MCF 10A (cell line): Measurements from ENCODE around the gene GRM2. TPM values are rescaled to one million over a fixed set of nuclear protein-coding genes. Genes with fewer than 3 reads are reported as not detected.

Experiments used
- BruUV-seq: library from RNA; stranded (reverse); fragments of 400-500 nt; replicated peaks from 2 replicates; lab custom pipeline; 2021; lab: Mats Ljungman, UMichigan
- CTCF ChIA-PET: fragments of 300-600 bp; sonication (Branson Sonifier 250); formaldehyde crosslinking; extraction: SDS; loops from one replicate; lab custom pipeline; 2021; ENCODE audit warnings: antibody characterized with exemption, inconsistent platforms; lab: Yijun Ruan, JAX
- POLR2A ChIA-PET: fragments of 300-600, 350-650 bp; sonication (Branson Sonifier 250); formaldehyde crosslinking; extraction: SDS; loops from one replicate; lab custom pipeline; 2020; ENCODE audit warnings: antibody characterized with exemption, inconsistent platforms; lab: Yijun Ruan, JAX
- DNase-seq: peaks from one replicate; pipeline ENCODE4 v3.0.0-alpha.2; 2018; ENCODE audit not compliant: unreplicated experiment
- H3K27ac Mint-ChIP-seq: one replicate; pipeline ENCODE4 v1.8.0; 2022; ENCODE audit warnings: mild to moderate bottlenecking, low read depth, mixed read lengths; ENCODE audit not compliant: unreplicated experiment
- H3K27me3 Mint-ChIP-seq: one replicate; pipeline ENCODE4 v1.8.0; 2022; ENCODE audit warnings: mixed read lengths; ENCODE audit not compliant: insufficient read depth, unreplicated experiment
- H3K36me3 Mint-ChIP-seq: one replicate; pipeline ENCODE4 v1.8.0; 2022; ENCODE audit warnings: mild to moderate bottlenecking, moderate library complexity, mixed read lengths; ENCODE audit not compliant: insufficient read depth, unreplicated experiment
- H3K4me1 Mint-ChIP-seq: one replicate; pipeline ENCODE4 v1.8.0; 2022; ENCODE audit warnings: mixed read lengths; ENCODE audit not compliant: insufficient read depth, unreplicated experiment
- H3K4me3 Mint-ChIP-seq: one replicate; pipeline ENCODE4 v1.8.0; 2022; ENCODE audit warnings: mild to moderate bottlenecking, moderate library complexity, mixed read lengths; ENCODE audit not compliant: unreplicated experiment
- H3K9me3 Mint-ChIP-seq: one replicate; pipeline ENCODE4 v1.8.0; 2022; ENCODE audit warnings: mixed read lengths; ENCODE audit not compliant: unreplicated experiment
- CTCF ChIP-seq: fragments of 200-600 bp; IDR thresholded peaks from one replicate; pipeline ENCODE4 v1.8.0; 2022; ENCODE audit warnings: antibody characterized with exemption, mild to moderate bottlenecking; ENCODE audit not compliant: unreplicated experiment
- intact Hi-C: fragments of 100-400 bp; cut with micrococcal nuclease; formaldehyde crosslinking; loops from 2 replicates; pipeline ENCODE4 v1.14.1; 2022
- total RNA-seq: library from RNA; stranded (reverse); gene quantifications from 2 replicates; pipeline ENCODE4 v1.2.3, GENCODE V29; 2022

The GRM2 gene
- total RNA-seq, 1 experiment from 2014 or later = 0.23 TPM

- intact Hi-C loops = no loop called here
- Mint-ChIP-seq H3K4me3 (no peak overlapping the region), H3K27ac (no peak overlapping the region), H3K4me1 (peaks cover 22% of the 10 kb centered on the region), H3K27me3 (no peaks in the 10 kb centered on the region), H3K9me3 (no peaks in the 10 kb centered on the region), H3K36me3 (peaks cover 57% of the 10 kb centered on the region)
- TF ChIP-seq CTCF = no peak
- POLR2A ChIA-PET = interaction anchor here (0.6 to 1.5 kb wide), 2 partner anchors 9 to 15 kb away, joined by 4 to 6 read pairs; no protein-coding TSS in a partner anchor
- CTCF ChIA-PET = interaction anchor here (0.6 to 1.3 kb wide), 2 partner anchors 17 to 30 kb away, joined by 3 to 5 read pairs; no protein-coding TSS in a partner anchor
- BruUV-seq = no TSS peak
- no peak for DNase-seq
Measured at GRCh38 chr3:51687431-51688205, 19.2 kb upstream of the GRM2 start.

DNA sequence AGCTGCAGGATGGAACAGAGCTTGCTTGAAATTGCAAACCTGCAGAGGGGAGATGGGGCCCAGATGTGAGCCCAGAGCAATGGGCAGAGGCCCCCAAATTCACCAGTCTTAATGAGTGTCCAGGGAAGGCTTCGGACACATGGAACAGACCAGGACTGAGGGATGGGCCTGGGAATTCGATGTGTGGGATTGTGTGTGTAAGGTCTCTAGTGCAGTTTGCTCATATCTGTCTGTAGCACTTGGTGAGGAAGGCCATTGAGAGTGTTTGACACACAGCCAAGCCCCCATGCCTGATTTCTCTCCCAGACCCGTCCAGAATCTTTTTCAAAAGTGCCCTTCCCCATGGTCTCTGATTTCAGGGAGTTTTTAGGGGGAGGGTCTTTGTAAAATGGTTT lies 18.7 kb upstream of the GRM2 start:
- DNase-seq = no peak
- Mint-ChIP-seq H3K27ac (no peak overlapping the region), H3K36me3 (peaks cover 60% of the 10 kb centered on the region), H3K9me3 (no peaks in the 10 kb centered on the region), H3K4me1 (peaks cover 22% of the 10 kb centered on the region), H3K4me3 (no peak overlapping the region), H3K27me3 (no peaks in the 10 kb centered on the region)
- no peak for TF ChIP-seq CTCF
- no TSS peak for BruUV-seq
- ChIA-PET POLR2A (interaction anchor here (0.6 kb wide), 1 partner anchor 9 kb away, joined by 6 read pairs; no protein-coding TSS in a partner anchor), CTCF (interaction anchor here (1.3 to 1.4 kb wide), 2 partner anchors 18 to 19 kb away, joined by 5 read pairs; no protein-coding TSS in a partner anchor)
- intact Hi-C loops = no loop called here

- intact Hi-C loops = no loop called here
- BruUV-seq = no TSS peak
Measured at GRCh38 chr3:51691021-51691420, 15.8 kb upstream of the GRM2 start.

More at GRCh38 chr3:51691021-51691420, 15.8 kb upstream of the GRM2 start:
- H3K4me1 Mint-ChIP-seq = peaks cover 12% of the 10 kb centered on the region
- TF ChIP-seq CTCF = no peak
- H3K36me3 Mint-ChIP-seq = peaks cover 60% of the 10 kb centered on the region
- no peaks in the 10 kb centered on the region for H3K27me3 Mint-ChIP-seq
- H3K9me3 Mint-ChIP-seq = no peaks in the 10 kb centered on the region
- DNase-seq = no peak
- ChIA-PET POLR2A (no interaction called here), CTCF (interaction anchor here (0.6 to 2.3 kb wide), 6 partner anchors 10 to 1062 kb away, joined by 3 to 12 read pairs (median 4); partner anchors contain the start of gene TEX264)
- H3K27ac Mint-ChIP-seq = no peak overlapping the region
- no peak overlapping the region for H3K4me3 Mint-ChIP-seq
